HEK293 (cell line): ENCODE measurements around the gene CASP7.

ENCODE experiments used
- CTCF ChIA-PET: fragments of 350-600 bp; formaldehyde crosslinking; extraction: SDS; loops from one replicate; lab custom pipeline; 2021; ENCODE audit warnings: antibody characterized with exemption; lab: Yijun Ruan, JAX
- POLR2A ChIA-PET: fragments of 300-600 bp; formaldehyde crosslinking; extraction: SDS; loops from one replicate; lab custom pipeline; 2020; ENCODE audit warnings: antibody characterized with exemption, inconsistent platforms; lab: Yijun Ruan, JAX
- H3K27ac ChIP-seq: fragments of 200-500 bp; sonication (Bioruptor generic); 2 replicates; pipeline ENCODE4 v1.5.1; 2014; ENCODE audit warnings: low read depth, low read length, control low read depth, inconsistent platforms; ENCODE audit errors: extremely low read depth
- H3K36me3 ChIP-seq, 2 experiments: fragments of 200-500 bp in 1 of 2; sonication (Bioruptor generic) in 1 of 2; 1 replicate in 1 of 2; 2 replicates in 1 of 2; pipeline ENCODE4 v1.5.1; 2014 to 2017; ENCODE audit warnings: inconsistent platforms in 2 of 2, low read length in 2 of 2; ENCODE audit not compliant: control insufficient read depth in 2 of 2, insufficient read depth in 1 of 2
- H3K4me1 ChIP-seq: fragments of 200-500 bp; sonication (Bioruptor generic); 2 replicates; pipeline ENCODE4 v1.5.1; 2014; ENCODE audit warnings: mild to moderate bottlenecking, low read length, inconsistent platforms; ENCODE audit not compliant: control insufficient read depth, insufficient read depth
- H3K4me3 ChIP-seq: 2 replicates; pipeline ENCODE4 v1.5.1; 2011; ENCODE audit warnings: low read depth, mild to moderate bottlenecking, control low read depth, low read length, moderate library complexity
- H3K9me3 ChIP-seq: fragments of 200-500 bp; sonication (Bioruptor generic); 2 replicates; pipeline ENCODE4 v1.5.1; 2014; ENCODE audit warnings: low read depth, low read length, inconsistent platforms; ENCODE audit not compliant: control insufficient read depth, insufficient read depth
- PBX3 ChIP-seq: sonication (generic); formaldehyde crosslinking; IDR thresholded peaks from 2 replicates; pipeline ENCODE4 v1.8.1; 2022; ENCODE audit warnings: mild to moderate bottlenecking, moderate library complexity, missing genetic modification reagents
- PRDM6 ChIP-seq: fragments of 450-650 bp; formaldehyde crosslinking; IDR thresholded peaks from 2 replicates; pipeline ENCODE4 v1.5.1; 2017; ENCODE audit warnings: missing biosample characterization, missing genetic modification characterization
- TRIM28 ChIP-seq: IDR thresholded peaks from 2 replicates; pipeline ENCODE4 v1.6.1; 2011; ENCODE audit warnings: low read length, control low read depth, borderline replicate concordance
- YY1 ChIP-seq: fragments of 450-650 bp; formaldehyde crosslinking; IDR thresholded peaks from 2 replicates; pipeline ENCODE4 v1.5.1; 2018; ENCODE audit warnings: missing biosample characterization, missing genetic modification characterization
- ZBTB10 ChIP-seq: fragments of 450-650 bp; formaldehyde crosslinking; IDR thresholded peaks from 2 replicates; pipeline ENCODE4 v1.5.1; 2016; ENCODE audit warnings: missing biosample characterization, missing genetic modification characterization
- ZBTB11 ChIP-seq: fragments of 450-650 bp; formaldehyde crosslinking; conservative IDR thresholded peaks from 2 replicates; pipeline ENCODE4 v1.5.1; 2016; ENCODE audit warnings: low read depth, missing biosample characterization, missing genetic modification characterization
- ZBTB26 ChIP-seq: fragments of 450-650 bp; formaldehyde crosslinking; optimal IDR thresholded peaks from 2 replicates; pipeline ENCODE3; 2016; ENCODE audit warnings: missing biosample characterization, mild to moderate bottlenecking, missing genetic modification characterization
- ZBTB44 ChIP-seq: fragments of 450-650 bp; IDR thresholded peaks from 2 replicates; pipeline ENCODE4 v1.5.1; 2018; ENCODE audit warnings: missing biosample characterization, mild to moderate bottlenecking, missing genetic modification characterization
- ZNF112 ChIP-seq: fragments of 450-650 bp; formaldehyde crosslinking; IDR thresholded peaks from 2 replicates; pipeline ENCODE4 v1.5.0; 2017; ENCODE audit warnings: missing biosample characterization, missing genetic modification characterization
- ZNF132 ChIP-seq: fragments of 450-650 bp; formaldehyde crosslinking; IDR thresholded peaks from 2 replicates; pipeline ENCODE4 v1.5.1; 2017; ENCODE audit warnings: missing biosample characterization, missing genetic modification characterization, borderline replicate concordance
- ZNF211 ChIP-seq: fragments of 450-650 bp; formaldehyde crosslinking; IDR thresholded peaks from 2 replicates; pipeline ENCODE4 v1.5.1; 2016; ENCODE audit warnings: low read depth, missing biosample characterization, missing genetic modification characterization
- ZNF24 ChIP-seq: fragments of 450-650 bp; formaldehyde crosslinking; IDR thresholded peaks from 2 replicates; pipeline ENCODE4 v1.5.1; 2016; ENCODE audit warnings: missing biosample characterization, missing genetic modification characterization
- ZNF26 ChIP-seq: fragments of 450-650 bp; formaldehyde crosslinking; IDR thresholded peaks from 2 replicates; pipeline ENCODE4 v1.5.1; 2016; ENCODE audit warnings: missing biosample characterization, missing genetic modification characterization
- ZNF266 ChIP-seq: fragments of 450-650 bp; formaldehyde crosslinking; IDR thresholded peaks from 2 replicates; pipeline ENCODE4 v1.5.1; 2016; ENCODE audit warnings: missing biosample characterization, missing genetic modification characterization, low read depth
- ZNF501 ChIP-seq: fragments of 450-650 bp; formaldehyde crosslinking; IDR thresholded peaks from 2 replicates; pipeline ENCODE4 v1.5.1; 2016; ENCODE audit warnings: missing biosample characterization, missing genetic modification characterization
- ZNF530 ChIP-seq: fragments of 450-650 bp; formaldehyde crosslinking; IDR thresholded peaks from 2 replicates; pipeline ENCODE4 v1.5.1; 2016; ENCODE audit warnings: low read depth, missing biosample characterization, missing genetic modification characterization
- ZNF571 ChIP-seq: fragments of 450-650 bp; formaldehyde crosslinking; IDR thresholded peaks from 2 replicates; pipeline ENCODE4 v1.5.0; 2017; ENCODE audit warnings: missing biosample characterization, missing genetic modification characterization
- ZNF610 ChIP-seq: fragments of 450-650 bp; formaldehyde crosslinking; IDR thresholded peaks from 2 replicates; pipeline ENCODE4 v1.5.1; 2016; ENCODE audit warnings: missing biosample characterization, missing genetic modification characterization, borderline replicate concordance
- ZNF623 ChIP-seq: fragments of 450-650 bp; formaldehyde crosslinking; IDR thresholded peaks from 2 replicates; pipeline ENCODE4 v1.5.1; 2016; ENCODE audit warnings: missing biosample characterization, missing genetic modification characterization
- ZNF624 ChIP-seq: fragments of 450-650 bp; formaldehyde crosslinking; IDR thresholded peaks from 2 replicates; pipeline ENCODE4 v1.5.1; 2017; ENCODE audit warnings: missing biosample characterization, missing genetic modification characterization
- ZXDB ChIP-seq: fragments of 450-650 bp; formaldehyde crosslinking; IDR thresholded peaks from 2 replicates; pipeline ENCODE4 v1.5.1; 2016; ENCODE audit warnings: missing biosample characterization, missing genetic modification characterization

CASP7 gene

GRCh38 chr10:113709221-113709838 lies 29.6 kb downstream of the CASP7 start (continued):
- peak; percentile 87 for TF ChIP-seq TRIM28
- 0 out of 2 replicates have a peak, but pooled peaks have one; percentile 41 for TF ChIP-seq ZNF24 (tag by site-specific recombination)
- peak; percentile 93 for TF ChIP-seq ZNF26 (tag by site-specific recombination)
- peak; percentile 53; the same call in 1 of the 2 replicates for TF ChIP-seq ZBTB11
- TF ChIP-seq ZBTB26 (tag by site-specific recombination): no peak
- peak; percentile 73 for TF ChIP-seq ZBTB44 (tag by site-specific recombination)
- peak; percentile 72 for TF ChIP-seq PRDM6

GRCh38 chr10:113711142-113711541 lies 31.4 kb downstream of the CASP7 start:
- POLR2A ChIA-PET: no interaction called here
- Histone ChIP-seq H3K4me1 (peaks cover 6% of the 10 kb centered on the region), H3K36me3 (no peaks in the 10 kb centered on the region), H3K9me3 (no peaks in the 10 kb centered on the region), H3K4me3 (no peak overlapping the region), H3K27ac (no peak overlapping the region)
- CTCF ChIA-PET: no interaction called here
- TF ChIP-seq ZNF132 (tag by site-specific recombination) (no peak), ZNF266 (tag by site-specific recombination) (no peak), ZNF501 (tag by site-specific recombination) (no peak), ZNF530 (tag by site-specific recombination) (no peak), YY1 (no peak), ZNF211 (tag by site-specific recombination) (no peak), ZXDB (tag by site-specific recombination) (no peak), ZNF623 (tag by site-specific recombination) (no peak), ZNF571 (tag by site-specific recombination) (no peak), ZNF624 (tag by site-specific recombination) (no peak), ZNF112 (tag by site-specific recombination) (no peak), ZNF610 (tag by site-specific recombination) (no peak), ZBTB10 (no peak), ZBTB26 (tag by site-specific recombination) (no peak), PBX3 (CRISPR knock-in tag) (no peak)
